Measurements from ENCODE around the gene CDC25A.
"Not testable (repeated sequence)": the region's sequence is repeated elsewhere in the genome, so short reads cannot be mapped to it uniquely, and the experiment has no call there.

The CDC25A gene

DNA sequence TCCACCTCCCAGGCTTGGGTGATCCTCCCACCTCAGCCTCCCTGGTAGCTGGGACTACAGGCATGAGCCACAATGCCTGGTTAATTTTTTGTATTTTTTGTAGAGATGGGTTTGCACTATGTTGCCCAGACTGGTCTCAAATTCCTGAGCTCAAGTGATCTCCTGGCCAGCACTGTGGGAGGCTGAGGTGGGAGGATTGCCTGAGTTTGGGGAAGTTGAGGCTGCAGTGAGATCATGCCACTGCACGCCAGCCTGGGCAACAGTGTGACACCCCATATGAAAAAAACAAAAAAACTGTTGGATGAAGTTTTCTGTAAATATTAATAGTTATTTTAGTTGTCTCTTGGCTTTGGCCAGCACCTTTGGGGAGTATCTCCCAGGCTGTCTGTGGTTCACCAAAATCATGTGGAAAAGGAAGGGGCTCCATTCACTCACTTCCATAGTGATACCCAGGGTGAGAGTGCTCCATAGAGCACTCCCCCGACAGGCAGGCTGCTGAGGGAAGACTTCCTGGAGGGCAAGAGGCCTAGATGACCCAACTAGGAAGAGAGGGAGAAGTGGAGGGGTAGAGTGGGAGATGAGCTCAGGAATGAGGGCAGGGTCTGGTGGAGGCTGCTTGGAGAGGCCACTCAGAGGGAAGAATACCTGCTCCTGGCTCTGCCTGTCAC lies 47.1 kb downstream of the CDC25A start:
- no peak for DNase-seq

DNA sequence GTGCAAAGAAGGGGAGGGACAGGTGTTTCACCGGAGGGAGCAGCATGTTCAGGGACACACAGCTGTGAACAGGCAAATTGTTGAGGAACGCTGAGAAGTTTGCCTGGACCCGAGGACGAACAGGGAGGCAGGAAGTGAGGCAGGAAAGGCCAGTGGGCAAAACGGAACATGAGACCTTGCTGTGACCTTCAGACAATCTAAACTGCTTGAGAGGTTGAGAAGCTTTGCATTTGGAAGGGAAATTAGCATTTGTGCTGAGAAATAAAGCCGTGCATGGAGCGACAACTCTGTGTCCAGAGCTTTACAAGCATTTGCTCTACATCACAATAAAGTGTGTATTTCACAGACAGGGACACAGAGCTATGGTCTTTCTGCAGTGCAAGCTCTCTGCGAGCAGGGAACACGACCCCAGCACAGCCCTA lies 47.9 kb downstream of the CDC25A start:
- no peak for DNase-seq

DNA sequence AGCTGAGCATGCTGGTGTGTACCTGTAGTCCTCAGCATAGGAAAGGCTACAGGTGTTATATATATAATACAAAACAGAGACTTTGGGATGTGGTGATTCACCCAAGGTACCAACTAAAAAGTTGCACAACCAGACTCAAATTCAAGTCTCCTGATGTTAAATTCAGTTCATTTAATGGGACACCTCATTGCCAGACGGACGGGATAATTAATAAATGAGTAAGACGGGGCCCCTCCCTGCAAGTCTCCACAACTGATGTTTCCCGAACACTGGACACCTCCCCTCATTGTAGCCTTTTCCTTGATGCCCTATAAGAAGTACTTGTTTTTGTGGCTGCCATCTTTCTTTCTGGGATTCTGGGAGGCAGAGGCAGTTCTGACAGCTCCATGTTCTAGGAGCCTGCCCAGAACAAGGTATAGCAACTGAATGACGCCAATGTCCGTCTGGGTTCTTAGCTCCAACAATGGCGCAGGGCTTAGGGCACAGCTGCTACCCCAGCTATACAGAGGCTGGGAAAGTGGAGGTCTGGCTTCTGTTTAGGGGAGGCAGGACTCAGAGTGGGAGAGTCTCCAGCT lies 50.7 kb downstream of the CDC25A start:
- DNase-seq: no peak

DNA sequence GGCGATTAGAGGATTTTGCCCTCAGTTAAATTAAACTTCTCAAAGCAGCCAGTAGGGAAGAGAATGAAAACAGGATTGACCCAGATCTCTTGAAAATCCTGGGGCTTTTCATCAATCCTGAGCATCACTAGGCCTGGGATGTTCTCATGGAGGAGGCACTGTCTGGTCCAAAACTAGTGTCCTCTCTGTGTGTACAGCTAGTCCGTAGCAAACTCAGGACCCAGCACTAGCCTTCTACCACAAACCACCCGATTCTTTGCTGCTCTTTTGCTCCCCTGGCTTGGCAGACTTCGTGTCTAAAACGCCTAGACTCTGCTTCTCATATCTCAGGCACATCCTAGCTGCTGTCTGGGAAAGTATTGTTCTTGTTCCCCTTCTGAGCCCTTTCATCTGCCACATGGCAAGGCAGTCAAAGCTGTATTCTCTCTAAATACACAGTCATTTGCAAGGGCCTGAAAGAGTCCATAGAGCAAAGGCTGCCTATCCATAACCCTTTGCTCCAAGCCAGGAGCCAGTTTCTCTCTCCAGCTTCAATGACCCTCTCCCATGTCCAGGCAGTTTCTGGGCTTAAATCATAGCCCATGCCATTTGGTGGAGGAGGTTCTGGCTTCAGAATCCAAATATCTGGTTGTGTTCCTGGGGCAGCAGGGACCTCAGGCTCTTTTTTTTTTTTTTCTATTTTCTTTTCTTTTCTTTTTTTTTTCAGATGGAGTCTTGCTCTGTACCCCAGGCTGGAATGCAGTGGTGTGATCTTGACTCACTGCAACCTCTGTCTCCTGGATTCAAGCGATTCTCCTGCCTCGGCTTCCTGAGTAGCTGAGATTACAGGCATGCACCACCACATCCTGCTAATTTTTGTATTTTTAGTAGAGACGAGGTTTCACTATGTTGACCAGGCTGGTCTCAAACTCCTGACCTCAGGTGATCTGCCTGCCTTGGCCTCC lies 52.4 kb downstream of the CDC25A start:
- no peak for DNase-seq

DNA sequence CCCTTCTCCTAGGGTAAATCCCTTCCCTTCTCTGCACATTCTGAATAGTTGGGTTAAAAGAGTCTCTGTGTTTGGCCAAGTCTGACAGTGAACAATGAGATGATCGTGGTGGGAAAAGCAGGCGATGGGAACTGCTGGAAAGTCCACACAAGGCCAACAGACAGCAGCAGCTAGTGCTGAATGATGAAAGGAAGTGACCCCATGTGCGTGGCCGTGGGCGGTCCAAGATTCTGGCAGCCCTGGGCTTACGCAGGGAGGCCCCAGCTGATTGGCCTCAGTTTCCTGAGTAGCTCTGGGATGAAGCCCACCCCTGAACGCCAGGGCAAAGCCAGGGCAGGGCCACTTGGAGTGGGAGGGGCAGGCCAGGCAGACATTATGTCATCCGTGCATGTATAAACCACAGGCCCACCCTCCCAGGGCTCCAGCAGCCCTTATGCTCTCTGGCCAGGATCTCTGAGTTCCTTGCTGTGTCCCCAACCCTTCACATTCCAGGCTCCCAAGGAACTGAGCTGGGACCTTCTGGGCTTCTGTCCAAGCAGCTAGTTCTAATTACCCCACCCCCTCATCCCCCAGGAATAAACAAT lies 57.8 kb downstream of the CDC25A start:
- no peak for DNase-seq

DNA sequence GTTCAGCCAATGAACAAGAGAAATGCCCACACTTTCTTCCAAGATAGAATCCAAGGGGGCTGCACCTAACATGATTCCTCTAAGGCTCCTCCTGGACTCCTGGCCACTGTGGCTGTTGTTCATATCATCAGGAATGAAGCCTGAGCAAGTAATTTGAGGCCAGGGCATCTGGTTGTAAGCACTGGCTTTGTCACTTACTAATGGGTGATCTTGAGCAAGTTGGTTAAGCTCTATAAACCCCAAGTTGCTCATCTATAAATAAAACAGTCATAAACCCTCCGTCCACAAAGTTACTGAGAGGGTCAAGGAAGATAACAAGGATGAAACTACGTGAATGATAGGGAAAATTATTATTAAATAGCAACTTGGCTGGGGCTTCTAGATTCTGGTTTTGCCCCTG lies 58.3 kb downstream of the CDC25A start:
- DNase-seq: no peak

DNA sequence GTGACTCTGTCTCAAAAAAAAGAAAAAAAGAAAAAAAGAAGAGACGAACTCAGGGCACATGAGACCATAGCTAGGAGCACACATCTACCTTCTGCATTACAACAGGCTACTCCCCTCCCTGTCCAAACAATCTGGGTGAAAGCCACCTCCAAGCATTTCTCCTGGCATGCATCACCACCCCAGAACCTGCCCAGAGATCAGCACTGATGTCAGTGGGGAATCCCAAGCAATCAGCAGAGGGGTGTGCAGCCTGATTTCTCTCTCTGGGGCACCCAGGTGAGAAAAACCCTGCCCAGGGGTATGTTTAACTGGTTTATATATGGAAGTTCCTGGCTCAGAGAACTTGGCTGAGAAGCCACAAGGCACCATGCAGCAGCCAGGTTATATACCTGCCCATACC lies 59.4 kb downstream of the CDC25A start:
- no peak for DNase-seq

DNA sequence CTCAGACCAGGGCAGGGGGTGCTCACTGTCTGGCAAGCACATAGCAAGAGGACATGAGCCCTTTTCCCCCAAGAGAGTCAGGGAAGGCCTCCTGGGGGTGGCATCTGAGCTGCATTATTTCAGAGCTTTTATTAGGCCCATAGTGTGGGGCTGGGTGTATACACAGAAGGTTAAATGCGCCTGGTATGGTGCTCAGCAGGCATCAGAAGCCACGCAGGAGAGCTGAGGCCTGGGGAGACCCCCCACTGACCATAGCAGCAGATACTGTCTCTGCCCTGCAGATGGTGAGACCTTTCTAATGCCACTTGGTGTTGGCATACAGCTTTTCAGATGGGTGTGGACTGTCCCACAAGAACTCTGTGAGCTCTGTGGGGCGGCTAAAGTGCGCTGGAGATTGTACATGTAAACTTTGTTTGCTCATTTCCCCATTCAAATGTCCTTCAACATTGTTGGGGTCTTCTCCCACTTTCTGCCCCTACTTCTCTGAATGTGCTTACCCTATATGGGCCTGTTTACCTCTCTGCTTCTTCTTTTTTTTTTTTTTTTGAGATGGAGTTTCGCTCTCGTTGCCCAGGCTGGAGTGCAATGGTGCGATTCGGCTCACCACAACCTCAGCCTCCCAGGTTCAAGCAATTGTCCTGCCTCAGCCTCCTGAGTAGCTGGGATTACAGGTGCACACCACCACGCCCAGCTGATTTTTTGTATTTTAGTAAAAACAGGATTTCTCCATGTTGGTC lies 62.2 kb downstream of the CDC25A start:
- no peak for DNase-seq

DNA sequence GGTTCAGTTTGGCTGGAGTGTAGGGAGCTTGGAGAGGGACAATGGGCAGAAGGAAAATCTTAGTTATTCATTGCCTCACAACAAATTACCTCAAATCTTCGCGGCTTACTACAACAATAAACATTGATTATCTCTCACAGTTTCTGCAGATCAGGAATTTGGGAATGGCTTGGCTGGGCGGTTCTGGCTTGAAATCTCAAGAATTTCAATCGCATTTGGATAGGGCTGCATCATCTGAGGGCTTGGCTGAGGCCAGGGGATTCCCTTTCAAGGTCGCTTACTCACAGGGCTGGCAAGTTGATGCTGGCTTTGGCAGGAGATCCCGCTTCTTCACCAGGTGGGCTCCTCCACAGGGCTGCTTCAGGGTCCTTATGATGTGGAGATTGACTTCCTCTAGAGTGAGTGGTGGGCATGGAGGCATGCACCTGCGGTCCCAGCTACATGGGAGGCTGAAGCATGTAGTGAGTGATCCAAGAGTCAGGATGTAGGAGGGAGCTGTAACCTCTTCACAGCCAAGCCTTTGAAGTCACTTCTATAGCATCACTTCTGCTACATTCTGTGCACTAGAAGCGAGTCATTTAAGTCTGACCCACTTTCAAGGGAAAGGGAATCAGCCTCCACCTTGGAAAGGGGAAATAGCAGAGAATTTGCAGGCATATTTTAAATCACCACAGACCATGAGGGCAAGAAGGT lies 63.1 kb downstream of the CDC25A start:
- no peak for DNase-seq

DNA sequence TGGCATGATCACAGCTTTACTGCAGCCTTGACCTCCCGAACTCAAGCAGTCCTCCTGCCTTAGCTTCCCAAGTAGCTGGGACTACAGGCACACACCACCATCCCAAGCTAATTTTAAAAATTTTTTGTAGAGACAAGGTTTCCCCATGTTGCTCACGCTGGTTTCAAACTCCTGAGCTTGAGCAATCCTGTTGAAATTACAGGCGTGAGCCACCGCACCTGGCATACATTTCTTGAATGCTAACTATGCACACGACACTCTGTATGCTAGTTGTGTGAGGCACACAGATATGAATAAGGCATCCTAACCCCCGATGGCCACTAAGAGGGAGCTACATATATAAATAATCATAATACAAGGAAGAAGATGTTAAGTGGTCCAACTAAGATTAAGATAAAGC lies 64.9 kb downstream of the CDC25A start:
- DNase-seq: no peak

DNA sequence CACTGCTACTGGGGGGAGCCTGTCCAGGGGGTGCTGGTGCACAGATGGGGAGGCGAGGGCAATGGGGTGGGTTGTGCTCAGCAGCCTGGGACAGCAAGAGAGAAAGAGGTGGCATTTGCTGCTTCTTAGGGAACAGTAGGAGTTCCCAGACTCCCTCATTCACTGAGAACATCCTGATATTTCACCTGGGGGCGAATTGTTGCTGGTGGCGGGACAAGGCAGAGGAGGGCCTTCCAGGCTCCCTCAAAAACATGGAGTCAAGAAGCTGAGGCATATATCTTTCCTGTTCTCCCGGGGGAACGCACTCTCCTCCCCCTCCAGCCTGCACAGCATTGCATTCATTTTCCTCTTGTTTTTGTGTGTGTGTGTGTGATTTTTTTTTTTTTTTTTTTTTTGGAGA lies 65.7 kb downstream of the CDC25A start:
- no peak for DNase-seq

DNA sequence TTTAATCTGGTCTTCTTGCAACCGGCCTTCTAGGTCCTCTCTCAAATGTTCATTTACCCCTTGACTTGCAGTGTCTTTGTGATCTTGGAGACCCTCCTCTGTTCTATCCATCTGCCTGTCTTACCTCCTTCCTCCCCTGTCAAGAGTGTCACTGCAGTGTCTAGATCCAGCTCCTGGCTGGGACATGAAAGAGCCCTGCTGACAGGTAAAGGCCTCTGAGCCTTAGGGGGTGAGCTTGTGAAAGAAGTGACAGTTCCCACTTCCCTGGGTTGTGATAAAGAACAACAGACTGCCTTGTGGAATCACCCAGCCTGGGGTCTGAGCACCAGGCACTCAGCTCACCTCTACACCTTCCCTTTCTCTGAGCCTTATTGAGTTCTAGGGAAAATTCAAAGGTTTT lies 68.0 kb downstream of the CDC25A start:
- DNase-seq: no peak

DNA sequence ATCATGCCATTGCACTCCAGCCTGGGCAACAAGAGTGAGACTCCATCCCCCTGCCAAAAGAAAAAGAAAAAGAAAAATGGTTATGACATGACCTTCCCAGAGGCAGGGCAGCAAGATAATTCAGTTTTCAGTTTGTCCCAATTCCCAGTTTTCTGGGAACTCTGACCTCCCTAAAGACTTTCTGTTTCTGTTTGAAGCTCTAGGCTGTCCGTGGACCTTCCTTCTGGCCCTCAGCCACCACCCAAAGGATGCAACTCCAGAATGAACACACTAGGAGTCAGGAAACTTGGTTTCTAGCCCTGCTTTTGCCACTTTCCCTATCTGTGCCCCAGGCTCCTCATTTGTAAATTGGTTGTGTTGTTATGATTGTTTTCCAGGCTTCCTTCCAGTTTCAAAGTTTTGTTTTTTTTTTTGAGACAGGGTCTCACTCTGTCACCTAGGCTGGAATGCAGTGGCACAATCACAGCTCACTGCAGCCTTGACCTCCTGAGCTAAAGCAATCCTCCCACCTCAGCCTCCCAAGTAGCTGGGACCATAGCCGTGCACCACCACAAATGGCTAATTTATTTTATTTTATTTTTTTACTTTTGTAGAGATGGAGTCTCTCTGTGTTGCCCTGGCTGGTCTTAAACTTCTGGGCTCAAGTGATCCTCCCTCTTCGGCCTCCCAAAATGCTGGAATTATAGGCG lies 68.6 kb downstream of the CDC25A start:
- DNase-seq: no peak

DNA sequence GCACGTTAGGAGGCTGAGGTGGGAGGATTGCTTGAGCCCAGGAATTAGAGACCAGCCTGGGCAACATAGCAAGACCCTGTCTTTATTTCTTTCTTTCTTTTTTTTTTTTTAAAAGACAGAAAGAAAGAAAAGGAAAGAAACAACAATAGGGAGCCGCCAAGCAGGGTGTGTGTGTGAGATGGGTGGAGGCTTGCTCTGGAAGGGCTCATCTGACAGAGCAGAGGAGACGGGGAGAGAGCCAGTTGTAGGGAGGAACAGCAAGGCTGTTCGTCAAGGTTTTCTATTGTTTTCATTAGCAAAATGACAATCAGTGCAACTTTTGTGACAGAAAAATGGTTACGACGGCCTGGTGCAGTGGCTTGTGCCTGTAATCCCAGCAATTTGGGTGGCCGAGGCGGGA lies 69.3 kb downstream of the CDC25A start:
- DNase-seq: no peak

DNA sequence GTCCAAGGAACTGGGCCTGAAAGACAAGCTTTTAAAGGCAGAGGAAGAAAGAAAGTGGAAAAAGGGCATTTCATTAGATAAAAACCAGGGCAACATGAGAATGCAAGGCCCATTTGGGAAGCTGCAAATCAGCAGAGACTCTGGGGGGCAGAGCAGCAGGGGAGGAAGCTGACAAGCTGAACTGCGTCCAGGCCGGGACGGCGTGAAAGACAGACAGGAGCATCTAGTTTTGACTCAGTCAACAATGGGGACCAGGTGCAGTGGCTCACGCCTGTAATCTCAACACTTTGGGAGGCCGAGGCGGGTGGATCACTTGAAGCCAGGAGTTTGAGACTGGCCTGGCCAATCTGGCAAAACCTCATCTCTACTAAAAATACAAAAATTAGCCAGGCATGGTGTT lies 69.9 kb downstream of the CDC25A start:
- DNase-seq: no peak

DNA sequence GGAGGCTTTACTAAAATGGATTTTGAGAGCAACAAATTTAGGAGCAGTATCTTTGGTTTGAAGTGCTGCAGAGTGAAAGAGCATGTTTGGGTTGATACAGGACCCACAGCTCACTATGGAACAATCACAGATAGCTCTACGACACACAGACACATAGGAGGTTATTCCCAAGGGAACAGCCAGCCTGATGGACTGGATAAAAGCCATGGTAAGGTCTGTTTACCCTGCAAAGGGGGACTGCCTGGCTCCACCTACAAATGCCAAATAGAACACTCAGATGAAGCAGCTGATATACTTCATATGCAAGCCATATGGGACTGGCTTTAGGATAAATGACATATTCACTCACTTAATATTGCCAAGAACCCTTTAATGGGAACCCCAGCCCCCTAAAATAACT lies 75.4 kb downstream of the CDC25A start:
- DNase-seq: no peak

DNA sequence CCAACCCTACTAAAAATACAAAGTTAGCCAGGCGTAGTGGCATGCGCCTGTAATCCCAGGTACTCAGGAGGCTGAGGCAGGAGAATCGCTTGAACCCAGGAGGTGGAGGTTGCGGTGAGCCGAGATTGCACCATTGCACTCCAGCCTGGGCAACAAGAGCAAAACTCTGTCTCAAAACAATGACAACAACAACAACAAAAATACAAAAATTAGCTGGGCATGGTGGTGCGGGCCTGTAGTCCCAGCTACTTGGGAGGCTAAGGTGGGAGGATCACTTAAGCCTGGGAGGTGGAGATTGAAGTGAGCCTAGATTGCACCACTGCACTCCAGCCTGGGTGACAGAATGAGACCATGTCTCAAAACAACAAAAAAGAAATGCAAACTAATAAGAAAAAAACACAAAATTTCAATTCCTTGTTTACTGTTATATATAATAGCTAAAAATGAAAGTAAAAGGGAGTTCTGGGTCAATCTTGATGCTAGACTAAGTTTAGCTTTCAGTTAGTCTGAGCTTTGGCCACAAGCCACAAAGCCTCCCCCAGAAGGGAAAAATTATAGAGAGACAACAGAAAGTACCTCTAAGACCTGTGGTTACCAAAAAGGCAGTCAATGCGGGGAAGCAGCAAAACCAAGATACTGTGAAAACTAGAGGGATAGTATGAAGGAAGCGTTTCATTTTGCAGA lies 76.0 kb downstream of the CDC25A start:
- not testable (repeated sequence) for DNase-seq

DNA sequence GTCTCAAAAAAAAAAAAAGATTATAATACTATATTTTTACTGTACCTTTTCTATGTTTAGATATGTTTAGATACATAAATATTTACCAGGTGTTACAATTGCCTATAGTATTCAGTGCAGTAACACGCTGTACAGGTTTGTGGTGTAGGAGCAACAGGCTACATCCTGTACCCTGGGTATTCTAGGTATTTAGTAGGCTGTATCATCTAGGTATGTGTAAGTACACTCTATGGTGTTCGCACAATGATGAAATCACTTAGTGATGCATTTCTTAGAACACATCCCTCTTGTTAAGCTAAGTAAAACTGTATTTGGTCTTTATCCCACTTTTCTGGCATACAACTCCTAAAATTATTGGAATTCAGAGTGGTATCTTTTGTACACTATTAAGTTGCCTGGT lies 77.8 kb downstream of the CDC25A start:
- DNase-seq: no peak

DNA sequence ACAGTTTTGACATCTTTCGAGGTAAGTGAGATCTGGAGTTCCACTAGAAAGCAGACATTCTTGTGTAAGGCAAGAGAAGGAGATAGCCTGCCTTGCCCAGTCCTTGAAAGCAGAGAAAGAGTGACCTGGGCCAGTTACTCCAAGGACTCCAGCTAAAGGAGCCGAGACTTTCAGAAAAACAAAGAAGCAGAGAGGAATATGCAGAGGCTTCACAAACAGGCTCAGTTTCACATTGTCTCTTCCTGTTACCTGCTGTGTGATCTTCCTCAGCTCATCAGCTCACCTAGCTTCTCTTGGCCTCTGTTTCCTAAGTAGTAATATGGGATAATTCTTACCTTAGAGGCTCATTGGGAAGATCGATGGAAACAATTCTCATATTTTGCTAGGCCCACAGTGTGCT lies 81.0 kb downstream of the CDC25A start:
- no peak for DNase-seq
